Vagina (tissue), 2 donors: ENCODE measurements around the gene TRDMT1. TPM values are rescaled to one million over a fixed set of nuclear protein-coding genes. Genes with fewer than 3 reads are reported as not detected.

ENCODE experiments used
- DNase-seq, 2 donors: peaks; one replicate each; pipeline ENCODE4 v3.0.0-alpha.2; 2017; ENCODE audit errors: extremely low spot score in 2 of 2
- H3K27ac ChIP-seq: fragments of 200-600 bp; sonication (generic); one replicate; pipeline ENCODE4 v1.5.1; 2019
- H3K27me3 ChIP-seq: fragments of 200-600 bp; sonication (generic); one replicate; pipeline ENCODE4 v1.5.1; 2019
- H3K36me3 ChIP-seq, 2 donors: fragments of 200-600 bp; sonication (generic); one replicate each; pipeline ENCODE4 v1.5.1; 2017 to 2019
- H3K4me1 ChIP-seq: fragments of 200-600 bp; sonication (generic); one replicate; pipeline ENCODE4 v1.5.1; 2019
- H3K4me3 ChIP-seq, 2 donors: fragments of 200-600 bp; sonication (generic); 1 replicate in 1 of 2; 2 replicates in 1 of 2; pipeline ENCODE4 v1.5.1; 2016 to 2019
- H3K9me3 ChIP-seq: fragments of 200-600 bp; sonication (generic); one replicate; pipeline ENCODE4 v1.5.1; 2019
- CTCF ChIP-seq, 3 experiments: fragments of 450-650 bp in 2 of 3; fragments of 200-600 bp in 1 of 3; sonication (generic) in 1 of 3; IDR thresholded peaks; one replicate each; pipeline ENCODE4 v1.5.1; 2017 to 2019; ENCODE audit warnings: antibody characterized with exemption in 3 of 3, mild to moderate bottlenecking in 2 of 3, moderate library complexity in 2 of 3
- POLR2A ChIP-seq, 2 donors: fragments of 450-650 bp; IDR thresholded peaks; one replicate each; pipeline ENCODE4 v1.6.1; 2017; ENCODE audit warnings: antibody characterized with exemption in 2 of 2, mild to moderate bottlenecking in 2 of 2, moderate library complexity in 2 of 2
- POLR2AphosphoS5 ChIP-seq, 2 donors: sonication (generic); formaldehyde crosslinking; IDR thresholded peaks; one replicate each; pipeline ENCODE4 v1.9.0; 2017; ENCODE audit warnings: antibody characterized with exemption in 2 of 2, mild to moderate bottlenecking in 2 of 2, low read depth in 1 of 2; ENCODE audit not compliant: insufficient read depth in 1 of 2
- intact Hi-C: fragments of 100-400 bp; cut with DNase I; formaldehyde crosslinking; loops from one replicate; pipeline ENCODE4 v1.15.1; 2023
- total RNA-seq: library from RNA; depleted of rRNA; stranded (reverse); fragments of >200 nt; gene quantifications from one replicate; pipeline ENCODE4 v1.2.3, GENCODE V29; 2016

The TRDMT1 gene
- total RNA-seq, 1 donor from 2014 or later = 6.1 TPM

GRCh38 chr10:17190602-17191001, 10.9 kb downstream of the TRDMT1 start:
- H3K4me3 ChIP-seq = no peak overlapping the region
- no peaks in the 10 kb centered on the region for H3K36me3 ChIP-seq
- intact Hi-C loops = no loop called here
- DNase-seq = no peak
- H3K27ac ChIP-seq = no peak overlapping the region
- TF ChIP-seq POLR2AphosphoS5 (IDR thresholded peaks at IDR 0.05; ENCODE audit: insufficient read depth in 1 of 2, low read depth in 1 of 2) (no peak), POLR2A (IDR thresholded peaks at IDR 0.05) (no peak), CTCF (IDR thresholded peaks at IDR 0.05) (no peak)
- H3K9me3 ChIP-seq = no peaks in the 10 kb centered on the region
- H3K27me3 ChIP-seq = no peaks in the 10 kb centered on the region
- H3K4me1 ChIP-seq = no peaks in the 10 kb centered on the region

GRCh38 chr10:17188644-17189172, 12.8 kb downstream of the TRDMT1 start:
- TF ChIP-seq CTCF (IDR thresholded peaks at IDR 0.05) (no peak), POLR2A (IDR thresholded peaks at IDR 0.05) (no peak), POLR2AphosphoS5 (IDR thresholded peaks at IDR 0.05; ENCODE audit: insufficient read depth in 1 of 2, low read depth in 1 of 2) (no peak)
- no peak for DNase-seq
- Histone ChIP-seq H3K4me3 (no peak overlapping the region), H3K36me3 (no peaks in the 10 kb centered on the region), H3K27ac (no peak overlapping the region), H3K27me3 (no peaks in the 10 kb centered on the region), H3K4me1 (no peaks in the 10 kb centered on the region), H3K9me3 (no peaks in the 10 kb centered on the region)
- intact Hi-C loops = no loop called here

GRCh38 chr10:17185873-17186272, 15.6 kb downstream of the TRDMT1 start:
- Histone ChIP-seq H3K27ac (no peak overlapping the region), H3K9me3 (no peaks in the 10 kb centered on the region), H3K4me3 (no peak overlapping the region), H3K36me3 (no peaks in the 10 kb centered on the region), H3K27me3 (no peaks in the 10 kb centered on the region), H3K4me1 (no peaks in the 10 kb centered on the region)
- TF ChIP-seq POLR2AphosphoS5 (IDR thresholded peaks at IDR 0.05; ENCODE audit: insufficient read depth in 1 of 2, low read depth in 1 of 2) (no peak), CTCF (IDR thresholded peaks at IDR 0.05) (no peak), POLR2A (IDR thresholded peaks at IDR 0.05) (no peak)
- intact Hi-C loops = no loop called here
- DNase-seq = no peak

- Histone ChIP-seq H3K27me3 (no peaks in the 10 kb centered on the region), H3K27ac (no peak overlapping the region), H3K4me1 (no peaks in the 10 kb centered on the region), H3K9me3 (no peaks in the 10 kb centered on the region), H3K4me3 (no peak overlapping the region), H3K36me3 (no peaks in the 10 kb centered on the region)
- TF ChIP-seq POLR2AphosphoS5 (IDR thresholded peaks at IDR 0.05; ENCODE audit: insufficient read depth in 1 of 2, low read depth in 1 of 2) (no peak), POLR2A (IDR thresholded peaks at IDR 0.05) (no peak), CTCF (IDR thresholded peaks at IDR 0.05) (no peak)
- intact Hi-C loops = no loop called here
- no peak for DNase-seq
These were observed 18.4 kb downstream of the TRDMT1 start for GRCh38 chr10:17183110-17183509.

- no peak overlapping the region for H3K4me3 ChIP-seq
- no peaks in the 10 kb centered on the region for H3K36me3 ChIP-seq
- no peak for TF ChIP-seq CTCF (IDR thresholded peaks at IDR 0.05)
- TF ChIP-seq POLR2A (IDR thresholded peaks at IDR 0.05) = no peak
- TF ChIP-seq POLR2AphosphoS5 (IDR thresholded peaks at IDR 0.05; ENCODE audit: insufficient read depth in 1 of 2, low read depth in 1 of 2) = no peak
- no peak overlapping the region for H3K27ac ChIP-seq
- no peak for DNase-seq
- H3K4me1 ChIP-seq = no peaks in the 10 kb centered on the region
- intact Hi-C loops = no loop called here
- H3K27me3 ChIP-seq = no peaks in the 10 kb centered on the region
- no peaks in the 10 kb centered on the region for H3K9me3 ChIP-seq
These were observed 19.7 kb downstream of the TRDMT1 start for GRCh38 chr10:17181751-17182150.
